DOHH2 (cell line): Measurements from ENCODE around the gene MT2A.
"Not testable (repeated sequence)": the region's sequence is repeated elsewhere in the genome, so short reads cannot be mapped to it uniquely, and the experiment has no call there.

ENCODE experiments used
- H3F3A ChIP-seq: fragments of 200-600 bp; sonication (generic), shearing (Covaris generic); 2 replicates; pipeline ENCODE4 v1.6.0; 2016; ENCODE audit warnings: antibody characterized with exemption, mild to moderate bottlenecking; ENCODE audit not compliant: control insufficient read depth, insufficient read depth
- H3K27ac ChIP-seq: fragments of 200-600 bp; sonication (generic); 2 replicates; pipeline ENCODE4 v1.5.1; 2014; ENCODE audit warnings: low read depth, mild to moderate bottlenecking, low read length, moderate library complexity
- H3K27me3 ChIP-seq: fragments of 200-600 bp; sonication (generic); 2 replicates; pipeline ENCODE4 v1.6.1; 2014; ENCODE audit warnings: mild to moderate bottlenecking, low read length, mixed read lengths; ENCODE audit not compliant: control insufficient read depth
- H3K36me3 ChIP-seq: fragments of 200-600 bp; sonication (generic); 2 replicates; pipeline ENCODE4 v1.6.1; 2014; ENCODE audit warnings: mild to moderate bottlenecking, low read length, moderate library complexity, mixed read lengths; ENCODE audit not compliant: control insufficient read depth
- H3K4me1 ChIP-seq: fragments of 200-600 bp; sonication (generic); 2 replicates; pipeline ENCODE4 v1.6.1; 2014; ENCODE audit warnings: mild to moderate bottlenecking, low read length, mixed read lengths; ENCODE audit not compliant: control insufficient read depth
- H3K4me2 ChIP-seq: fragments of 200-600 bp; sonication (generic); 2 replicates; pipeline ENCODE4 v1.6.0; 2014; ENCODE audit warnings: mild to moderate bottlenecking, low read length, moderate library complexity
- H3K4me3 ChIP-seq: fragments of 200-600 bp; sonication (generic); 2 replicates; pipeline ENCODE4 v1.5.1; 2014; ENCODE audit warnings: mild to moderate bottlenecking, low read length, mixed read lengths
- H3K79me2 ChIP-seq: fragments of 200-600 bp; sonication (generic); 2 replicates; pipeline ENCODE4 v1.6.1; 2014; ENCODE audit warnings: mild to moderate bottlenecking, low read length, mixed read lengths; ENCODE audit not compliant: control insufficient read depth
- H3K9me2 ChIP-seq: fragments of 200-600 bp; sonication (generic); replicated peaks from 2 replicates; pipeline ENCODE4 v1.6.1; 2014; ENCODE audit warnings: mild to moderate bottlenecking, low read length, mixed read lengths; ENCODE audit not compliant: control insufficient read depth
- H3K9me3 ChIP-seq: fragments of 200-600 bp; sonication (generic); 2 replicates; pipeline ENCODE4 v1.6.1; 2014; ENCODE audit warnings: antibody characterized with exemption, low read length, mixed read lengths; ENCODE audit not compliant: control insufficient read depth, insufficient read depth
- H4K20me1 ChIP-seq: fragments of 200-600 bp; sonication (generic); 2 replicates; pipeline ENCODE4 v1.6.0; 2014; ENCODE audit warnings: low read depth, mild to moderate bottlenecking, antibody characterized with exemption, low read length, moderate library complexity; ENCODE audit not compliant: control insufficient read depth, insufficient read depth
- CTCF ChIP-seq: fragments of 200-600 bp; sonication (generic); IDR thresholded peaks from one replicate; pipeline ENCODE4 v1.5.1; 2014; ENCODE audit warnings: antibody characterized with exemption, mild to moderate bottlenecking, low read depth, low read length; ENCODE audit not compliant: poor library complexity, severe bottlenecking
- EZH2phosphoT487 ChIP-seq: fragments of 200-600 bp; sonication (generic); IDR thresholded peaks from 2 replicates; pipeline ENCODE4 v1.6.1; 2017; ENCODE audit warnings: borderline replicate concordance, mild to moderate bottlenecking, antibody characterized with exemption, low read length, moderate library complexity, mixed read lengths

MT2A gene

GRCh38 chr16:56577300-56577625 is 31.1 kb upstream of the MT2A start:
- H3K79me2 ChIP-seq = no peaks in the 10 kb centered on the region

GRCh38 chr16:56580391-56581048 is 27.9 kb upstream of the MT2A start:
- peaks cover 18% of the 10 kb centered on the region; the same call in 1 of the 2 replicates for H3K27me3 ChIP-seq
- no peak overlapping the region for H3K4me2 ChIP-seq
- no peaks in the 10 kb centered on the region for H3K9me2 ChIP-seq
- TF ChIP-seq CTCF = no peak
- no peak for TF ChIP-seq EZH2phosphoT487
- no peaks in the 10 kb centered on the region for H3K9me3 ChIP-seq
- H3K36me3 ChIP-seq = no peaks in the 10 kb centered on the region
- H3K27ac ChIP-seq = no peak overlapping the region
- H3K4me1 ChIP-seq = no peaks in the 10 kb centered on the region
- H3K4me3 ChIP-seq = no peak overlapping the region
- H3F3A ChIP-seq = no peaks in the 10 kb centered on the region
- H4K20me1 ChIP-seq = no peaks in the 10 kb centered on the region
- H3K79me2 ChIP-seq = no peaks in the 10 kb centered on the region

More at GRCh38 chr16:56577300-56577625, 31.1 kb upstream of the MT2A start:
- H3K27me3 ChIP-seq = 0 out of 2 replicates have a peak, but pooled peaks cover 2% of the 10 kb centered on the region
- H3K27ac ChIP-seq = no peak overlapping the region
- no peak overlapping the region for H3K4me3 ChIP-seq
- no peaks in the 10 kb centered on the region for H4K20me1 ChIP-seq
- H3K36me3 ChIP-seq = no peaks in the 10 kb centered on the region
- no peak overlapping the region for H3K4me2 ChIP-seq
- H3K9me3 ChIP-seq = no peaks in the 10 kb centered on the region
- no peaks in the 10 kb centered on the region for H3K9me2 ChIP-seq
- no peaks in the 10 kb centered on the region for H3F3A ChIP-seq
- H3K4me1 ChIP-seq = no peaks in the 10 kb centered on the region
- TF ChIP-seq CTCF = no peak
- TF ChIP-seq EZH2phosphoT487 = no peak

- H3K4me3 ChIP-seq, H3K27ac ChIP-seq, H3K4me2 ChIP-seq, H3K36me3 ChIP-seq, H3F3A ChIP-seq, H3K79me2 ChIP-seq, H4K20me1 ChIP-seq, H3K4me1 ChIP-seq, H3K9me2 ChIP-seq, H3K9me3 ChIP-seq: not testable (repeated sequence)
- H3K27me3 ChIP-seq = peaks cover 18% of the 10 kb centered on the region
Observed at GRCh38 chr16:56582911-56583310, 25.5 kb upstream of the MT2A start.

- Histone ChIP-seq H3K27me3 (peaks cover 18% of the 10 kb centered on the region), H3F3A (no peaks in the 10 kb centered on the region), H4K20me1 (no peaks in the 10 kb centered on the region), H3K79me2 (no peaks in the 10 kb centered on the region), H3K9me3 (no peaks in the 10 kb centered on the region), H3K4me2 (no peak overlapping the region), H3K4me1 (no peaks in the 10 kb centered on the region), H3K27ac (no peak overlapping the region), H3K4me3 (no peak overlapping the region), H3K36me3 (no peaks in the 10 kb centered on the region), H3K9me2 (no peaks in the 10 kb centered on the region)
- TF ChIP-seq CTCF (no peak), EZH2phosphoT487 (no peak)
Observed at GRCh38 chr16:56583351-56584168, 24.8 kb upstream of the MT2A start.
